BE2C (cell line): ENCODE measurements around the gene ANXA3.

Experiments used
- DNase-seq: peaks from one replicate; pipeline ENCODE4 v3.0.0-alpha.2; 2020
- H3K27me3 ChIP-seq: fragments of 250-450 bp; sonication (Bioruptor Pico); 2 replicates; pipeline ENCODE4 v1.5.1; 2020; ENCODE audit warnings: mild to moderate bottlenecking
- H3K36me3 ChIP-seq: fragments of 250-450 bp; sonication (Bioruptor Pico); 2 replicates; pipeline ENCODE4 v1.5.1; 2020; ENCODE audit warnings: mild to moderate bottlenecking
- H3K4me1 ChIP-seq: fragments of 250-450 bp; sonication (Bioruptor Pico); 2 replicates; pipeline ENCODE4 v1.5.1; 2020
- H3K4me3 ChIP-seq: 2 replicates; pipeline ENCODE4 v1.5.1; 2011; ENCODE audit warnings: low read depth, low read length
- H3K9me3 ChIP-seq: fragments of 250-450 bp; sonication (Bioruptor Pico); 2 replicates; pipeline ENCODE4 v1.5.1; 2020
- CTCF ChIP-seq: IDR thresholded peaks from 2 replicates; pipeline ENCODE4 v1.5.1; 2012; ENCODE audit warnings: mild to moderate bottlenecking, low read depth, low read length

The ANXA3 gene

GRCh38 chr4:78625073-78625472, 73.5 kb downstream of the ANXA3 start:
- Histone ChIP-seq H3K36me3 (no peaks in the 10 kb centered on the region), H3K4me1 (peaks cover 30% of the 10 kb centered on the region)
- DNase-seq: no peak

GRCh38 chr4:78627046-78627965, 75.7 kb downstream of the ANXA3 start:
- no peak for TF ChIP-seq CTCF
- no peaks in the 10 kb centered on the region for H3K9me3 ChIP-seq
- H3K27me3 ChIP-seq: no peaks in the 10 kb centered on the region
- H3K4me1 ChIP-seq: peaks cover 23% of the 10 kb centered on the region
- H3K4me3 ChIP-seq: no peak overlapping the region
- H3K36me3 ChIP-seq: no peaks in the 10 kb centered on the region
- DNase-seq: no peak

More at GRCh38 chr4:78625073-78625472, 73.5 kb downstream of the ANXA3 start:
- H3K27me3 ChIP-seq: no peaks in the 10 kb centered on the region
- no peak overlapping the region for H3K4me3 ChIP-seq
- no peaks in the 10 kb centered on the region for H3K9me3 ChIP-seq
- no peak for TF ChIP-seq CTCF

- Histone ChIP-seq H3K4me1 (peaks cover 19% of the 10 kb centered on the region), H3K4me3 (no peak overlapping the region), H3K27me3 (no peaks in the 10 kb centered on the region), H3K9me3 (no peaks in the 10 kb centered on the region), H3K36me3 (no peaks in the 10 kb centered on the region)
- no peak for TF ChIP-seq CTCF
- no peak for DNase-seq
Observed at GRCh38 chr4:78627966-78628678, 76.6 kb downstream of the ANXA3 start.

- peak overlapping the region; percentile 37 for H3K4me3 ChIP-seq
Observed at GRCh38 chr4:78629991-78630541, 78.5 kb downstream of the ANXA3 start.

GRCh38 chr4:78630615-78631014, 79.0 kb downstream of the ANXA3 start:
- Histone ChIP-seq H3K9me3 (no peaks in the 10 kb centered on the region), H3K27me3 (no peaks in the 10 kb centered on the region), H3K36me3 (no peaks in the 10 kb centered on the region), H3K4me1 (peaks cover 19% of the 10 kb centered on the region), H3K4me3 (no peak overlapping the region)
- TF ChIP-seq CTCF: no peak
- DNase-seq: no peak

More at GRCh38 chr4:78629991-78630541, 78.5 kb downstream of the ANXA3 start:
- TF ChIP-seq CTCF: no peak
- H3K36me3 ChIP-seq: no peaks in the 10 kb centered on the region
- no peaks in the 10 kb centered on the region for H3K9me3 ChIP-seq
- H3K27me3 ChIP-seq: no peaks in the 10 kb centered on the region
- DNase-seq: peak; percentile 56
- peaks cover 19% of the 10 kb centered on the region for H3K4me1 ChIP-seq
